GM12878 (cell line): Measurements from ENCODE around the gene TAF10. TPM values are rescaled to one million over a fixed set of nuclear protein-coding genes. Genes with fewer than 3 reads are reported as not detected.

Source experiments
- NFIC ChIP-seq: IDR thresholded peaks from 2 replicates; pipeline ENCODE4 v1.6.1; 2012; ENCODE audit warnings: low read depth, mild to moderate bottlenecking, inconsistent platforms, low read length, moderate library complexity
- PML ChIP-seq: IDR thresholded peaks from 2 replicates; pipeline ENCODE4 v1.6.1; 2012; ENCODE audit warnings: low read length, inconsistent platforms
- RAD21 ChIP-seq: IDR thresholded peaks from 2 replicates; pipeline ENCODE4 v1.6.1; 2011; ENCODE audit warnings: mild to moderate bottlenecking, low read depth, low read length, moderate library complexity; ENCODE audit not compliant: insufficient read depth
- SMARCA5 ChIP-seq: fragments of 450-650 bp; IDR thresholded peaks from 2 replicates; pipeline ENCODE4 v1.6.1; 2017; ENCODE audit warnings: mild to moderate bottlenecking
- polyA plus RNA-seq, 11 experiments: library from polyadenylated mRNA; depleted of rRNA in 4 of 11; unstranded in 6 of 11; stranded (reverse) in 5 of 11; fragments of >200 nt; fragmentation: Nextera tagmentation in 4 of 11; fragmentation: Illumina TruSeq in 1 of 11; extraction: Ambion mirVana in 4 of 11; extraction: Trizol in 1 of 11; gene quantifications; 1 replicate in 1 of 11; 2 replicates in 10 of 11; pipeline versions ENCODE4 v1.2.1 to v1.2.3, GENCODE V29; 2011 to 2016; ENCODE audit warnings: inconsistent platforms in 2 of 11, missing spikeins in 2 of 11, low read depth in 1 of 11
- total RNA-seq, 4 experiments: library from RNA; depleted of rRNA in 3 of 4; stranded (reverse); fragments of >200 nt in 3 of 4; fragmentation: Illumina TruSeq in 1 of 4; extraction: Trizol in 1 of 4; gene quantifications; 2 replicates each; pipeline versions ENCODE4 v1.2.1 to v1.2.3, GENCODE V29; 2013 to 2021
- TF ChIP-seq, protein P1 (sequence below): fragments of 450-650 bp; formaldehyde crosslinking; IDR thresholded peaks from 2 replicates; pipeline ENCODE4 v1.5.0; 2022; ENCODE audit warnings: mild to moderate bottlenecking, missing genetic modification characterization
- TF ChIP-seq, protein P2 (sequence below): IDR thresholded peaks from 2 replicates; pipeline ENCODE4 v1.6.1; 2011; ENCODE audit warnings: low read depth, low read length, improper control_type of control experiment, borderline replicate concordance
- TF ChIP-seq, protein P3 (sequence below): fragments of 450-650 bp; IDR thresholded peaks from 2 replicates; pipeline ENCODE4 v1.6.1; 2017; ENCODE audit warnings: mild to moderate bottlenecking, moderate library complexity
- TF ChIP-seq, protein P4 (sequence below): fragments of 450-650 bp; IDR thresholded peaks from 2 replicates; pipeline ENCODE4 v1.6.1; 2017; ENCODE audit warnings: mild to moderate bottlenecking, moderate library complexity
- TF ChIP-seq, protein P5 (sequence below), 3 experiments: IDR thresholded peaks in 2 of 3; conservative IDR thresholded peaks in 1 of 3; 2 replicates each; pipeline ENCODE4 v1.5.1; 2011; ENCODE audit warnings: low read depth in 3 of 3, low read length in 3 of 3, mild to moderate bottlenecking in 3 of 3, control low read depth in 2 of 3, moderate library complexity in 2 of 3, inconsistent platforms in 1 of 3, mixed read lengths in 1 of 3; ENCODE audit not compliant: control insufficient read depth in 2 of 3, insufficient read depth in 1 of 3; ENCODE audit errors: extremely low read depth in 1 of 3
- TF ChIP-seq, protein P6 (sequence below): fragments of 450-650 bp; IDR thresholded peaks from 2 replicates; pipeline ENCODE4 v1.6.1; 2017; ENCODE audit warnings: antibody characterized with exemption, mild to moderate bottlenecking, moderate library complexity

TAF10 gene
- total and polyA plus RNA-seq, 10 of the 15 experiments (the other 5 are each of a cell fraction or from before 2014, with no cell fraction given), result 26.7 to 251 (median 149) TPM

DNA sequence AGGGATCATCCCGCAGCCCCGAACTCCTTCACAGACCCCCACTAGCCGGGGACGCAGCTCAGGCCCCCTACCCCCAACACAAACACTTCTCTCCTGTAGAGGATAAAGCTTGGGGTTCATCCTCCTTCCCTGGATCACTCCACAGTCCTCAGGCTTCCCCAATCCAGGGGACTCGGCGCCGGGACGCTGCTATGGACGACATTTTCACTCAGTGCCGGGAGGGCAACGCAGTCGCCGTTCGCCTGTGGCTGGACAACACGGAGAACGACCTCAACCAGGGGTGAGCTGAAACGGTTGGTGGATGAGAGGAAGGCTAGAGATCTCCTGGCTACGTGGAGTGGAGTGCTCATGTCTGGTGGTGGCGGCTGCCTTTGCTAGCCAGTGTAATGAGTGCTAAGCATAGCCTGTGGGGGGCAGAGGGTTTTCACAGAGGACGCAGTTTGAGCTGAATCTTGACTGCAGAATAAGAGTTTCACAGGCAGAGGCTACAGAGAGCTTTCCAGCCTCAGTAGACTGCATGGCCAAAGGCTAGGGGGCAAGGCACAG is 7.9 kb downstream of the TAF10 start (continued):
- TF ChIP-seq, protein P1, sequence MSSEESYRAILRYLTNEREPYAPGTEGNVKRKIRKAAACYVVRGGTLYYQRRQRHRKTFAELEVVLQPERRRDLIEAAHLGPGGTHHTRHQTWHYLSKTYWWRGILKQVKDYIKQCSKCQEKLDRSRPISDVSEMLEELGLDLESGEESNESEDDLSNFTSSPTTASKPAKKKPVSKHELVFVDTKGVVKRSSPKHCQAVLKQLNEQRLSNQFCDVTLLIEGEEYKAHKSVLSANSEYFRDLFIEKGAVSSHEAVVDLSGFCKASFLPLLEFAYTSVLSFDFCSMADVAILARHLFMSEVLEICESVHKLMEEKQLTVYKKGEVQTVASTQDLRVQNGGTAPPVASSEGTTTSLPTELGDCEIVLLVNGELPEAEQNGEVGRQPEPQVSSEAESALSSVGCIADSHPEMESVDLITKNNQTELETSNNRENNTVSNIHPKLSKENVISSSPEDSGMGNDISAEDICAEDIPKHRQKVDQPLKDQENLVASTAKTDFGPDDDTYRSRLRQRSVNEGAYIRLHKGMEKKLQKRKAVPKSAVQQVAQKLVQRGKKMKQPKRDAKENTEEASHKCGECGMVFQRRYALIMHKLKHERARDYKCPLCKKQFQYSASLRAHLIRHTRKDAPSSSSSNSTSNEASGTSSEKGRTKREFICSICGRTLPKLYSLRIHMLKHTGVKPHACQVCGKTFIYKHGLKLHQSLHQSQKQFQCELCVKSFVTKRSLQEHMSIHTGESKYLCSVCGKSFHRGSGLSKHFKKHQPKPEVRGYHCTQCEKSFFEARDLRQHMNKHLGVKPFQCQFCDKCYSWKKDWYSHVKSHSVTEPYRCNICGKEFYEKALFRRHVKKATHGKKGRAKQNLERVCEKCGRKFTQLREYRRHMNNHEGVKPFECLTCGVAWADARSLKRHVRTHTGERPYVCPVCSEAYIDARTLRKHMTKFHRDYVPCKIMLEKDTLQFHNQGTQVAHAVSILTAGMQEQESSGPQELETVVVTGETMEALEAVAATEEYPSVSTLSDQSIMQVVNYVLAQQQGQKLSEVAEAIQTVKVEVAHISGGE, result no peak
- peak; percentile 28; the same call in 1 of the 2 replicates for TF ChIP-seq SMARCA5
- TF ChIP-seq, protein P2, sequence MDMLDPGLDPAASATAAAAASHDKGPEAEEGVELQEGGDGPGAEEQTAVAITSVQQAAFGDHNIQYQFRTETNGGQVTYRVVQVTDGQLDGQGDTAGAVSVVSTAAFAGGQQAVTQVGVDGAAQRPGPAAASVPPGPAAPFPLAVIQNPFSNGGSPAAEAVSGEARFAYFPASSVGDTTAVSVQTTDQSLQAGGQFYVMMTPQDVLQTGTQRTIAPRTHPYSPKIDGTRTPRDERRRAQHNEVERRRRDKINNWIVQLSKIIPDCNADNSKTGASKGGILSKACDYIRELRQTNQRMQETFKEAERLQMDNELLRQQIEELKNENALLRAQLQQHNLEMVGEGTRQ, result no peak
- TF ChIP-seq, protein P3, sequence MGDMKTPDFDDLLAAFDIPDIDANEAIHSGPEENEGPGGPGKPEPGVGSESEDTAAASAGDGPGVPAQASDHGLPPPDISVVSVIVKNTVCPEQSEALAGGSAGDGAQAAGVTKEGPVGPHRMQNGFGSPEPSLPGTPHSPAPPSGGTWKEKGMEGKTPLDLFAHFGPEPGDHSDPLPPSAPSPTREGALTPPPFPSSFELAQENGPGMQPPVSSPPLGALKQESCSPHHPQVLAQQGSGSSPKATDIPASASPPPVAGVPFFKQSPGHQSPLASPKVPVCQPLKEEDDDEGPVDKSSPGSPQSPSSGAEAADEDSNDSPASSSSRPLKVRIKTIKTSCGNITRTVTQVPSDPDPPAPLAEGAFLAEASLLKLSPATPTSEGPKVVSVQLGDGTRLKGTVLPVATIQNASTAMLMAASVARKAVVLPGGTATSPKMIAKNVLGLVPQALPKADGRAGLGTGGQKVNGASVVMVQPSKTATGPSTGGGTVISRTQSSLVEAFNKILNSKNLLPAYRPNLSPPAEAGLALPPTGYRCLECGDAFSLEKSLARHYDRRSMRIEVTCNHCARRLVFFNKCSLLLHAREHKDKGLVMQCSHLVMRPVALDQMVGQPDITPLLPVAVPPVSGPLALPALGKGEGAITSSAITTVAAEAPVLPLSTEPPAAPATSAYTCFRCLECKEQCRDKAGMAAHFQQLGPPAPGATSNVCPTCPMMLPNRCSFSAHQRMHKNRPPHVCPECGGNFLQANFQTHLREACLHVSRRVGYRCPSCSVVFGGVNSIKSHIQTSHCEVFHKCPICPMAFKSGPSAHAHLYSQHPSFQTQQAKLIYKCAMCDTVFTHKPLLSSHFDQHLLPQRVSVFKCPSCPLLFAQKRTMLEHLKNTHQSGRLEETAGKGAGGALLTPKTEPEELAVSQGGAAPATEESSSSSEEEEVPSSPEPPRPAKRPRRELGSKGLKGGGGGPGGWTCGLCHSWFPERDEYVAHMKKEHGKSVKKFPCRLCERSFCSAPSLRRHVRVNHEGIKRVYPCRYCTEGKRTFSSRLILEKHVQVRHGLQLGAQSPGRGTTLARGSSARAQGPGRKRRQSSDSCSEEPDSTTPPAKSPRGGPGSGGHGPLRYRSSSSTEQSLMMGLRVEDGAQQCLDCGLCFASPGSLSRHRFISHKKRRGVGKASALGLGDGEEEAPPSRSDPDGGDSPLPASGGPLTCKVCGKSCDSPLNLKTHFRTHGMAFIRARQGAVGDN, result no peak
- TF ChIP-seq PML, result no peak
- TF ChIP-seq, protein P4, sequence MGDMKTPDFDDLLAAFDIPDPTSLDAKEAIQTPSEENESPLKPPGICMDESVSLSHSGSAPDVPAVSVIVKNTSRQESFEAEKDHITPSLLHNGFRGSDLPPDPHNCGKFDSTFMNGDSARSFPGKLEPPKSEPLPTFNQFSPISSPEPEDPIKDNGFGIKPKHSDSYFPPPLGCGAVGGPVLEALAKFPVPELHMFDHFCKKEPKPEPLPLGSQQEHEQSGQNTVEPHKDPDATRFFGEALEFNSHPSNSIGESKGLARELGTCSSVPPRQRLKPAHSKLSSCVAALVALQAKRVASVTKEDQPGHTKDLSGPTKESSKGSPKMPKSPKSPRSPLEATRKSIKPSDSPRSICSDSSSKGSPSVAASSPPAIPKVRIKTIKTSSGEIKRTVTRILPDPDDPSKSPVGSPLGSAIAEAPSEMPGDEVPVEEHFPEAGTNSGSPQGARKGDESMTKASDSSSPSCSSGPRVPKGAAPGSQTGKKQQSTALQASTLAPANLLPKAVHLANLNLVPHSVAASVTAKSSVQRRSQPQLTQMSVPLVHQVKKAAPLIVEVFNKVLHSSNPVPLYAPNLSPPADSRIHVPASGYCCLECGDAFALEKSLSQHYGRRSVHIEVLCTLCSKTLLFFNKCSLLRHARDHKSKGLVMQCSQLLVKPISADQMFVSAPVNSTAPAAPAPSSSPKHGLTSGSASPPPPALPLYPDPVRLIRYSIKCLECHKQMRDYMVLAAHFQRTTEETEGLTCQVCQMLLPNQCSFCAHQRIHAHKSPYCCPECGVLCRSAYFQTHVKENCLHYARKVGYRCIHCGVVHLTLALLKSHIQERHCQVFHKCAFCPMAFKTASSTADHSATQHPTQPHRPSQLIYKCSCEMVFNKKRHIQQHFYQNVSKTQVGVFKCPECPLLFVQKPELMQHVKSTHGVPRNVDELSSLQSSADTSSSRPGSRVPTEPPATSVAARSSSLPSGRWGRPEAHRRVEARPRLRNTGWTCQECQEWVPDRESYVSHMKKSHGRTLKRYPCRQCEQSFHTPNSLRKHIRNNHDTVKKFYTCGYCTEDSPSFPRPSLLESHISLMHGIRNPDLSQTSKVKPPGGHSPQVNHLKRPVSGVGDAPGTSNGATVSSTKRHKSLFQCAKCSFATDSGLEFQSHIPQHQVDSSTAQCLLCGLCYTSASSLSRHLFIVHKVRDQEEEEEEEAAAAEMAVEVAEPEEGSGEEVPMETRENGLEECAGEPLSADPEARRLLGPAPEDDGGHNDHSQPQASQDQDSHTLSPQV, result no peak
- TF ChIP-seq, protein P5, sequence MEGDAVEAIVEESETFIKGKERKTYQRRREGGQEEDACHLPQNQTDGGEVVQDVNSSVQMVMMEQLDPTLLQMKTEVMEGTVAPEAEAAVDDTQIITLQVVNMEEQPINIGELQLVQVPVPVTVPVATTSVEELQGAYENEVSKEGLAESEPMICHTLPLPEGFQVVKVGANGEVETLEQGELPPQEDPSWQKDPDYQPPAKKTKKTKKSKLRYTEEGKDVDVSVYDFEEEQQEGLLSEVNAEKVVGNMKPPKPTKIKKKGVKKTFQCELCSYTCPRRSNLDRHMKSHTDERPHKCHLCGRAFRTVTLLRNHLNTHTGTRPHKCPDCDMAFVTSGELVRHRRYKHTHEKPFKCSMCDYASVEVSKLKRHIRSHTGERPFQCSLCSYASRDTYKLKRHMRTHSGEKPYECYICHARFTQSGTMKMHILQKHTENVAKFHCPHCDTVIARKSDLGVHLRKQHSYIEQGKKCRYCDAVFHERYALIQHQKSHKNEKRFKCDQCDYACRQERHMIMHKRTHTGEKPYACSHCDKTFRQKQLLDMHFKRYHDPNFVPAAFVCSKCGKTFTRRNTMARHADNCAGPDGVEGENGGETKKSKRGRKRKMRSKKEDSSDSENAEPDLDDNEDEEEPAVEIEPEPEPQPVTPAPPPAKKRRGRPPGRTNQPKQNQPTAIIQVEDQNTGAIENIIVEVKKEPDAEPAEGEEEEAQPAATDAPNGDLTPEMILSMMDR (IDR thresholded peaks at IDR 0.05 in 2 of 3, conservative IDR thresholded peaks at IDR 0.05 in 1 of 3; ENCODE audit: control insufficient read depth in 2 of 3, extremely low read depth in 1 of 3, insufficient read depth in 1 of 3, low read depth in 3 of 3, low read length in 3 of 3), result peak; percentile 27 to 62 (median 33); a peak in 3 of 6 replicates
- peak; percentile 47 for TF ChIP-seq RAD21
- TF ChIP-seq NFIC, result no peak
- TF ChIP-seq, protein P6, sequence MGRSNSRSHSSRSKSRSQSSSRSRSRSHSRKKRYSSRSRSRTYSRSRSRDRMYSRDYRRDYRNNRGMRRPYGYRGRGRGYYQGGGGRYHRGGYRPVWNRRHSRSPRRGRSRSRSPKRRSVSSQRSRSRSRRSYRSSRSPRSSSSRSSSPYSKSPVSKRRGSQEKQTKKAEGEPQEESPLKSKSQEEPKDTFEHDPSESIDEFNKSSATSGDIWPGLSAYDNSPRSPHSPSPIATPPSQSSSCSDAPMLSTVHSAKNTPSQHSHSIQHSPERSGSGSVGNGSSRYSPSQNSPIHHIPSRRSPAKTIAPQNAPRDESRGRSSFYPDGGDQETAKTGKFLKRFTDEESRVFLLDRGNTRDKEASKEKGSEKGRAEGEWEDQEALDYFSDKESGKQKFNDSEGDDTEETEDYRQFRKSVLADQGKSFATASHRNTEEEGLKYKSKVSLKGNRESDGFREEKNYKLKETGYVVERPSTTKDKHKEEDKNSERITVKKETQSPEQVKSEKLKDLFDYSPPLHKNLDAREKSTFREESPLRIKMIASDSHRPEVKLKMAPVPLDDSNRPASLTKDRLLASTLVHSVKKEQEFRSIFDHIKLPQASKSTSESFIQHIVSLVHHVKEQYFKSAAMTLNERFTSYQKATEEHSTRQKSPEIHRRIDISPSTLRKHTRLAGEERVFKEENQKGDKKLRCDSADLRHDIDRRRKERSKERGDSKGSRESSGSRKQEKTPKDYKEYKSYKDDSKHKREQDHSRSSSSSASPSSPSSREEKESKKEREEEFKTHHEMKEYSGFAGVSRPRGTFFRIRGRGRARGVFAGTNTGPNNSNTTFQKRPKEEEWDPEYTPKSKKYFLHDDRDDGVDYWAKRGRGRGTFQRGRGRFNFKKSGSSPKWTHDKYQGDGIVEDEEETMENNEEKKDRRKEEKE, result no peak
